Stimulated activated CD4-positive, alpha-beta T cell treated with anti-CD3 and anti-CD28 coated beads, TNF-alpha, amount 100 ng/mL, for 48 hours (primary cell): Measurements from ENCODE around the gene CLDN16.

Source experiments
- DNase-seq, 3 donors: peaks; one replicate each; pipeline ENCODE4 v3.0.0-alpha.2; 2020; ENCODE audit warnings: low read depth in 3 of 3

The CLDN16 gene

DNA sequence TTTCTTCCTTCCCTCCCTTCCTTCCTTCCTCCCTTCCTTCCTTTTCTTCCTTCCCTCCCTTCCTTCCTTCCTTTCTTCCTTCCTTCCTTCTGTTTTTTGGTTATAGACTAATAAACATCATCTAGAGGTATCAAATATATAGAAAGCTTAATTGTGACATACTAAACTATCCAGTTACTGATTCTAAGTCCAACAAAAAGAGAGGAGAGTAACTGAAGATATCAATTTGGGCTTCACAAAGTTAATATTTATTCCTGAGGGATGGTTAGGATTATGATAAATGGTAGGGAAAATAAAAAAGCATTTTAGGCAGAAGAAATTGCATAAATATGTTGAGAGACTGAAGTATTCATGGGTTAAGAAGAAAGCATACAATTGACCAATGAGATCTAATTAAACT, 7.8 kb upstream of the CLDN16 start:
- no peak for DNase-seq

DNA sequence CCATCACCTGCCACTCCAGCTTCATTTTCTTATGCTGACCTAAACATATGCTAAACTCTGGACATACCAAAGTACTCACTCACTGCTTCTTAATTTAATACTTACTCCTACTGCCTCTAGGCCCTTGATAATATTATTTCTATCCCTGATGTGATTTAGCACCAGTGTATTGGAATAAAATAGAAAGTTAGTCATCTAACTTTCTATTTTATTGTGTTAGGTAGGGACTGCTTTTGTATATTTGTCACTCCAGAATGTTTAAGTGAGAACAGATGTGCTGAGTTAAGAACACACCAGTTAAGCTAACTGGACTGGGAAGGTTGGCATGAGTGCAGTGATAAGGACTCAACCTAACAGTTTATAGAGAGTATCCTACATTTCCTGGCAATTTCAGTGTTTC, 6.5 kb upstream of the CLDN16 start:
- DNase-seq: no peak

DNA sequence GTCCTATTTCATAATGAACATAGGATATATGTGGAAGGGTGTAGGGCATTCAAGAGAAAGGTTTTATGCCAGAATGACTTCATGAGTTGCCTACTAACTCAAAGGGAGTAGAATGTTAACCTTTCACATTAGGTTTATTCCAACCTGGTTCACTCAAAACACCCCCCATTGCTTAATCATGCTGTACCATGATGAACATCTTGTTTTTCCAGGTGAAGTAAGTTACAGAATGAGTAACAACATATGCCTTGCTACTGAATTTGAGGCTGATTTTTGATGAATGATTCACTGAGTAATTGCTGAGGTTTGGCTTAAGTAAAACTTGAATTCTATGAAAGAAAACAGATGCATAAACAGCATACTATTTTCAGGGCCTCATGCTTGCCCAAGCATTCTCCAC, 5.9 kb upstream of the CLDN16 start:
- no peak for DNase-seq

DNA sequence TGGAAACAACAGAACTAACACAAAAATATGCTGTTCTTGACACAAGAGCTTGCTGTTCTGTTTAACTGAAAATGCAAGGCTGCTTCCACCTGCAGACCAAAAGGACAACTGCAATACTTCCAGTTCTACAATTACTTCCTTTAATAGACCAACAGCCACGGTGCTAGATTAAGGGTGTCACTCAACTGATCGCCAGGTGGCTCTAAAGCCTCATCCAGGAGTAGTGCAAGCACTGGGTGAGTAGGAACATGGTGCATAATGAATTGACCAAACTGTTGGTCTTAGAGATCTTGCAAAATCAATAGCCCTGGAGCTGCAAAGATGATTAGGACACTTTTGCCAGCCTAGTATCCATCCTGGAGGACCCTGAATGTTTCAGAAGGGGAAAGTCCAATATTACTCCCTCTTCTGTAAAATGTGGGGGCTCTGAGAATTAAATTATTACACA, 3.6 kb upstream of the CLDN16 start:
- DNase-seq: no peak

DNA sequence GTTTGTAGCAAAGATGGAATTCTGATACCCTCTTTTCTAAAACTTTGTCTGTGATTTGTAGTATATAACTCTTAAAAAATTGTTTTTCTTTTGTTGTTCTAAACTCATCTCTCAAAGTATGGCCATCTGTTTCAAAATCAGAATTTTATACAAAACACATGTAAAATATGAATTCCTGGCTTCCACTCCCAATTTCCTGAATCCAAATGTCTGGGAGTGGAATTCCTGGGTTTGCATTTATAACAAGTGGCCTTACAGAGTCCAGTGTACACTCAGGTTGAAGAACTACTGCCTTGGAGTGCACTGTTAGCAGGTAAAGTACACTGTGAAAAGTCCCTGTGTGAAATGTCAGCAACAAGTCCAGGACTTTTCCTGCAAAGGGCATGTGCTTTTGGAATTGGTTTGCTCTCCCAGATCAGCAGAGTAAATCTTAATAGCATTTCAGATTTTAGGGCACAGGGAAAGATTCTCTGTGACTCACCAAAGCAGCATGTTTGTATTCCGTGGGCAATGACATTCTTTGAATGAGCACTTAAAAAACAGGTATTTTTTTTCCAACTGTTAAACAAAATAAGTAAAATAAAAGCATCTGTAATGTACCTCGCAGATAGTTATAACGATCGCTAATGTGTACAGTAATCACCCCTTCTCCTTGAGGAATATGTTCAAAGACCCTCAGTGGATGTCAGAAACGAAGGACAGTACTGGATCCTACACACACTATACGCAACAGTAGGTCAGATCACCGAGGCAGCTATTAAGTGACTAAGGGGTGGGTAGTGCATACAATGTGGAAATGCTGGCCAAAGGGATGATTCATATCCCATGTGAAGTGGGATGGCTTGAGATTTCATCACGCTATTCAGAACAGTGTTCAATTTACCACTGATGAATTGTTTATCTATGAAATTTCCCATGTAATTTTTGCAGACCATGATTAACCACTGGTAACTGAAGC, 2.0 kb upstream of the CLDN16 start:
- DNase-seq: no peak

DNA sequence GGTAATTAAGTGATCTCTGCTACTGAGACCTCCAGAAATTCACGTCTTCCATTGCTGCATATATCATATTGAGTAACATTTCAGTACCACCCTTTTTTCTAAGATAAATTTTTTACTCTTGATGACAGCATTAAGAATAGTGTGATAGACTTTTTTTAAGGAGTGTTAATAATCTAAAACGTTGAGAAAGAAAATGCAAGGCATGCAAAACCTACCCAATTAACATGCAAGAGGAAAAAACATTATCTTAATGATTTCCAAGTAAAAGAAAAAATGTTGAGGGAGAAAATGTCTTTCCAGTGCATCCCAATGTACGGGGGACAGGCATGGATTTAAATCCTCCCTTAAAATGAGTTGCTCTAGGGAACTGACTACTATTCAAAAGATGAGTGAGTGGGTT, 740 bp downstream of the CLDN16 start:
- DNase-seq: no peak

DNA sequence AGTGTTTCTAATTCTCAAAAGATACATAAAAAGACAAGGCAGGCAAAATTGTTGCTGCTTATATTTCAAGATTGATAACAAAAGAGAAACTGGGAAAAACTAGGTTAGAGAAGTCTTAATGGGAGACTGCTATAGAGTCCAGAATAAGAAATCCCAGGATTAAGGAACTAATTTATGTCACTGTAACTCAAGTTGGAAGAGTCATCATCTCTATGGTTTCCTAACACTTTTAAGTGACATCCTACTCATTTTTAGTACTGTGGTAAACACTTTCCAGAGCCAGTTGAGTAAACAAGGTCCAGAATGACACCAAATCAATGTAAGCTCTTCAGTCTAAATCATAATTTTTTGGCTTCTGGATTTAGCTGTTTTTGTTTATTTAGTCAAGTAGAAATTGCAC, 8.0 kb downstream of the CLDN16 start:
- no peak for DNase-seq

DNA sequence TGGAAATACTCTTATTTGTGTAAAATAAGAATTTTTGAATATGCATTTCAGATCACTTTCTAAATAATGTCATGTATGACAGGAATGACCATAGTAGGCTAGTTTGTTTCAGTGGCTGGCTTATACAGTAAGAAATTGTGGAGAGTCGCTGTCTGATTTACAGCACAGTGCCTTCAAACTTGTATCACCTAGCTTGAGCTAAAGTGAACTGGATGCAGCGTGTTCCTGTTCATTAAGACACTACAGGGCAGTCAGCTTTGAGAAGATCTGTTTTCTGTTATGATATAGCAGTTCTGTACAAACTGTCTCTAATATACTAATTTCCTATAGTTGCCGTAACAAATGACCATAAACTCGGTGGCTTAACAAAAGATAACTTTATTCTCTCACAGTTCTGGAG, 9.9 kb downstream of the CLDN16 start:
- DNase-seq: no peak

DNA sequence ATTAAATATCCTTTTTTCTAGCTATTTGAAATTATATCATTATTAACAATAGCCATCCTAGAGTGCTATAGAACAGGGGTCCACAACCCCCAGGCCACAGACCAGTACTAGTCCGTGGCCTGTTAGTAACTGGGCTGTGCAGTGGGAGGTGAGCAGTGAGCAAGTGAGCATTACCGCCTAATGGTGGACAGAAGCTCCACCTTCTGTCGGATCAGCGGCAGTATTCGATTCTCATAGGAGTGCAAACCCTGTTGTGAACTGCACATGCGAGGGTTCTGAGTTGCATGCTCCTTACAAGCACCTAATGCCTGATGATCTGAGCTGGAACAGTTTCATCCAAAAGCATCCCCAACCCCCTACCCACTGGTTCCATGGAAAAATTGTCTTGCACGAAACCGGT, 11.7 kb downstream of the CLDN16 start:
- no peak for DNase-seq

DNA sequence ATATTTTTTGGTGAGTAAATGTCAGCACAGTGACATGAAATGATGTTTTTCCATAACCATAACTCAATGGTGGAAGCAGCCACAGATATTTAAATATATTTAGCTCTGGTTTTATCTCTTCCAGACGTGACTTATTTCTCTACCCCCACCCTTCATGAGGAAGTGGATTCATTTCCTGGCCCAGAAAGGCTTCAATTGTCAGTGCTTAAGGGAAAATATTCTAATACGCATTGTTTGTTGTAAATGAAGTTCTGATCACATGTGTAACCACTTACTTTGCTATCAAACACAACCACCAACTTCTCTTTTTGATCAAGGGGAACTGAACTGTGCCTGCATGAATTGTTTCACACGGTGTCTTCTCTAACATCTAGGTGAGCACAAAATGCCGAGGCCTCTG, 14.0 kb downstream of the CLDN16 start:
- no peak for DNase-seq

DNA sequence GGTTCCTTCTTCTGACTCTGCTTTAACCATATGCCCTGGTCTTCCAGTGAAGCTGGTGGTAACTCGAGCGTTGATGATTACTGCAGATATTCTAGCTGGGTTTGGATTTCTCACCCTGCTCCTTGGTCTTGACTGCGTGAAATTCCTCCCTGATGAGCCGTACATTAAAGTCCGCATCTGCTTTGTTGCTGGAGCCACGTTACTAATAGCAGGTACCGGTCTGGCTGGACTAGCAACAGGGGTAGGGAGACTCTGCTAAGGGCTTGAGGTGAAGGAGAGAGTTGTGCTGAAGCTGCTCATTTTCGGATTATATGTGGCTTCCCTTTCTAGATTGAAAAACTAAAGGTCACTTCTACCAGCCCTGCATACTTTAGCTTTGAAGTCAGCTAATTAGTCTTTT, 16.8 kb downstream of the CLDN16 start:
- DNase-seq: no peak

DNA sequence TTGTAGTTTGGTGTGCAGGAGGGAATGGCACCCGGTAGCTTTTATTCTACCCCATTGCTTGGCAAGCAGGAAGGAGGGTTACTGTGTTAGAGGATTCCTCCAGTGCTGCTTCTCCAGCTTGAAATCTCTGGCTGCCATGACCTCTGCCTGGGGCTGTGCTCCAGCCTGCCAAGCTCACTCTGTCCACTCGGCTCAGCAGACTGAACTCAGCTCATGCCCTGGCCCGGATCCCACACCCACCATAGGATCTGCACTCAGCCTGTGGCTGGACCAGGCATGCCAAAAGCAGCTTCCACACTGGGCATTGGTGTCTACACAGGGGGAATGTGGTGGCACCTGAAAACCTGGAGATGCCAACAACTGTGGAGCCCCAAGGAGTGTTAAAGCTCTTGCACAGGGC, 26.3 kb downstream of the CLDN16 start:
- no peak for DNase-seq

DNA sequence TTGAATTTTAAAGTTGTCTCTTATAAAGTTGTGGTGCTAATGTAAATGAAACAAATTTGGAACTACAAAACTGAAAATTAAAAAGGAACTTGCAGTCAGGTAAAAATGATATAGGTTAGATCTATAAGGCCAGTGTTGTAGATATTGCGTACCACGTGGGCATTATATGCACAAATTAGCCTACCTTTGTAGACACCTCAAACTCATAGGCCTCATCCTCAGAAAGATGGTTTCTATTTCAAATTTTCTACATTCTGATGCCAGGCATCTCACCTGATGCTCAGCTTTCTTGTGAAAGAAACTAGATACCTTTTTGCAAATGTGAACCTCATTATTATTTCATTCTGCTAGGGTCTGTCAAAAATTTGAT, 36.1 kb downstream of the CLDN16 start:
- DNase-seq: no peak

DNA sequence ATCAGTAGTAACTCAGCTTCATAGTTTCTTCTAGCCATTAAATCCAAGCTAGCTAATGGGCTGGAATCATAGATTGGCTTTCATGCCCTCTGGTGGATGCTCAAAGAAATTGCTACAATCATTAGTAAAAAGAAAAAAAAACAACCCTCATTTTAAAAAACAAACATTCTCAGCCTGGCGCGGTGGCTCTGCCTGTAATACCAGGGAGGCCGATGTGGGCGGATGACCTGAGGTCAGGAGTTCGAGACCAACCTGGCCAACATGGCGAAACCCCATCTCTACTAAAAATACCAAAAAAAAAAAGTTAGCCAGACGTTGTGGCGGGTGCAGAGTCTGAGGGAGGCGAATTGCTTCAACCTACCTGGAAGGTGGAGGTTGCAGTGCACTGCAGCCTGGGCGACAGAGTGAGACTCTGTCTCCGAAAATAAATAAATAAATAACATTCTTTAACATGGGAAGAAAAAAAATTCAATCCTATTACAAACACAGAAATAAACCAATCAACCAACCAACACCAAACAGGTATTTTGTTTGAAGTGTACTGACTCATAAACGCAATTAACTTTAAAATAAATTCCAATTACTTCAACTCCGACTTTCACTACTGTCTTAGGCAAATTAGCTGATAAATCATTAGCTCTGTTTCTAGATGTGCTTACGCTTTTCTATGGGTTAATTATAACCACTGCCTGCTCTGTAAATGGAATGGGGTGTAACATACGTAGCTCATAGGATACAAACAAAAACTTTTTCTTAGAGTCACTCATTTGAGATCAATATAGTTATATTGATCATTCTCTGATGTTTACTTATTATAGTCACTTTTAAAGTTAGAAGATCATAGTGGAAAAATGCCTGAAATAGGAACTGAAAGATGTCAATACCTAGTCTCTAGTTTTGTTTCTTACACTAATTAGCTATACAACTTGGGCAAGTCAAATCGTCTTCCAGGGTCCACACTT, 36.8 kb downstream of the CLDN16 start:
- DNase-seq: peak; percentile 10 to 19 (median 13)

DNA sequence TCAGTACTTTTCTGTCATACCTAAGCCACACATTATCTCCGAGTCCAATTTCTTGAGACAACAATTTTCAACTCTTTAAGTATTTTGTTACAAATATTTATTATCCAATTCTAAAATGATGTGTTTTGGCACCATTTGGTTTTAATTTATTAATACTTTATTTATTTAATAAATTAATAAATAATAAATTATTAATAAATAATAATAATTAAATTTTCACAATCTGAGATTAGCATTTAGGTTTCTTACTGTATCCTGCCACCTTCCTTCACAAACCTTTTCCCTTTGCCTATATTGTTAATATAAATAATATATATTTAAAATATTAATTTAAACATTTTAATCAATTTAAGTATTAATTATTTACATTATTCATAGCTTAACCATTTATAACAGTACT, 37.9 kb downstream of the CLDN16 start:
- no peak for DNase-seq

DNA sequence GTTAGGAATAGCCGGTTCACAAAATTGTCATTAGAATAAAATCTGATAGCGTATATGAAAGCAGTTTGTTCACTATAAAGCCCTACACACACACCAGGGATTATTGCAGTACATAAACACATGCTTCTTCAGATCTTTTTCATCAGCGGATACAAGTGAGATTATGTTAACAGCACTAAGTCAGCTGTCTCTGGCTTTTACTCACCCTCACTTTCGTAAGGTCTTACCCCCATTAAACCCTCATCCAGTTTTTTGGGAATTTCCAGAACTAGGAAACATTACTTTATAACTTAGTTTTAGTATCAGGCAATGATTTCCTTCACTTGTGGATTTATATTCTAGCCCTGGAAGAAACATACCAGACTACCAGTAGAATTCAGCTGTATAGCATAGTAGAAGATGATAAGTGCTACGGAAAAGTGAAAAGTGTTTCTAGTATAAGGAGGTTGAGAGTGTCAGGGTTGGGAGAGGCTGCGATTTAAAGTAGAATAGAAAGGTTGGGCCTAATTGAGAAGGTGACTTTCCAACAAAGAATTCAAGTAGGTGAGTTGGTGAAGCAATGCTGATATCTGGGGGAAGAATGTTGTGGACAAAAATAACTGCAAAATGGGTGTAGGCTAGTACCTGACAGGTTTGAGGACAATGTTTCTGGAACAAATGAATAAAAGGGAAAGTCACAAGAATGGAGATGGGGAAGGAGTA, 39.0 kb downstream of the CLDN16 start:
- DNase-seq: no peak

DNA sequence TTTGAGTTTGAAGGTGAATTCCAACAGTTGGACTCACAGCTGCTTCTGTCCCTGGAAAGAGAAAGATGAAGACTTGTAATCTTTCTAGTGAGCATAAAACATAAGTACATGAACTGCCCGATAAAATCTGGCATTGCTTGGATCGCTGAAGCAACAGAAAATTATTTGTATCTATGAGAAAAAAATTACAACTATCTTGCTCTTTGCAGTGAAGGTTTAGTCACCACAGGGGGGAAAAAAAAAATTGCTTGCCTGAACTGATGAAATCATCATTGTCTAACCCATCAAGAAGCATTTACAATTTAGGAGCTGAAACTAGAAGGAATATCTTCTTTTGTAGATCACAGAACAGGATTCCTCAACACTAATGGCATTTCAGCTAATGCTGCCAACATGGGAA, 41.7 kb downstream of the CLDN16 start:
- no peak for DNase-seq

DNA sequence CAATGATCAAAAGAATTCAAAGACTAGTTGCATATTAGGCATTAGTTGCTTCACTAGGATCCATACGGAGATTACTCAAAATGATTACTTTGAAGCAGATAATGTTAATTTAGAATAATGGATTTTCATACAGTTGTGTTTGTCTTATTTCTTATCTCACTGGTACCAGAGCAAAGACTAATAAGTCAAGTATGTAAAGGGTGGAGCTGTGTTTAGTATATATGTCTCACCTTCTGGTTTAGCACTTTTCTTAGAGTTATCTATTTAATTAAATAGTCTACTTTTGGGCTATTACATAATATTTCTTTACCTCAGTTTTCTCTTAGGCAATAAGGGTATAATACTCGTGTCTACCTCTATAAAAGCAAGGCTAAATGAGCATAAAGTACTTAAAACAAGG, 42.9 kb downstream of the CLDN16 start:
- no peak for DNase-seq

DNA sequence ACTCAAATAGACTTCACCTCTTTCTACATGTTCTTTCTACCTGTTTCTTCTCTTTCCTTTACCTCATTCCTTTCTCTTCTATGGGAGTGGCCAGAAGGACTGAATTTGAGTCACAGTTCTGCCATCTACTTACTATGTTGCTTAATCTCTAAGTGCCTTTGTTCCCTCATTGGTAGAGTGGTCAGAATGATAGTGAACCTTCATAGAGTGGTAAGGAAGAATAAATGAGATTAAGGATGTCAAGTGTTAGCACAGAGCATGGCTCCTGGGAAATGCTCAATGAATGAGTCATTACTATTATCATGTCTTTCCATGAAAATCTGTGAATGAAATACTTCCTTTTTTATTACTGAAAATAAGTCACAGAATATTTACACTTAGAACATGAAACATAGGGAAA, 44.3 kb downstream of the CLDN16 start:
- DNase-seq: no peak

DNA sequence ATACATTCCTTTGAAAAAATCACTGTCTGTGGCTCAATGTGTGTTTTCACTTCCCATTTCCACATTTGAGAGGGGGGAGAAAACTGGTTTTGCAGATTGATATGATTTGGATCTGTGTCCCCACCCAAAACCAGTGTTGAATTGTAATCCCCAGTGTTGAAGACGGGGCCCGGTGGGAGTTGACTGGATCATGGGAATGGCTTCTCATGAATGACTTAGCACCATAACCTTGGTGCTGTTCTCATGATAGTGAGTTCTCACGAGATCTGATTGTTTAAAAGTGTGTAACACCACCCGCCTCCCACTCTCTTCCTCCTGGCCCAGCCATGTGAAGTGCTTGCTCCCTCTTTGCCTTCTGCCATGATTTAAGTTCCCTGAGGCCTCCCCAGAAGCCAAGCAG, 45.7 kb downstream of the CLDN16 start:
- DNase-seq: no peak

DNA sequence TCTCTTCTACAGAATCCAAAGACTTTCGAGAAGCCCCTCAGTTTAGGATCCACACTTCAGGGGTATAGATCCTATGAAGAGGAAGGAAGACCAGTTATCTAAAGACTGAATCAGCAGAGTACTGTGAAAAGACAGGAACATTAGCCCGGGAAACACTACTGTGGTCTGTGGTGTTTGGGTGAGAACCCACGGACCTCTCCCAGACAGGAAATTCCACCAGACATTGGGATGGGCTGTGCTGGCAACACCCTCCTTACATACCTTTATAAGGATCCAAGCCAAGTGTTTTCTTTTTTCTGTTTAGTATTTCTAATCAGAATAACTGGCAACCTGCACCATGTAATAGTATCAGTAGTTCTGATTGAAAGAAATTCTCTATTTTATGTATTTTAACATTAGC, 47.7 kb downstream of the CLDN16 start:
- no peak for DNase-seq

DNA sequence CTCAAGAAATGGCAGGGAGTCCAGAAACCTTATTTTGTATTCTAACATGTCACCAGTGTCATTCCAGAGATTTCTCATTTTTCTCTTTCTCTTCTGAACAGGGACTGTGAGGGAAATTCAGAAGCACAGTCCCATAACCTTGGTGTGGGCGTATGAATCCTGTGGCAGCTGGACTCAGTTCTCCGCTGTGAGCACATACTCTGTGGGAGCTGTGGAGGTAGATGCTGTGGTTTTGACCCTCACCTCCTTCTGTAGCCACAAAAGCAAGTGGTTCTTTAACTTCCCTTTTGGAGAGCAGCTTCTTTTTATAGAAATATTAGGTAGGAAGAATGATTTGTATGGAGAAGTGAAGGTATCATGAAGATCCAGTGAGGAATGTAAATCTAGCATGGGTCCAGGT, 48.4 kb downstream of the CLDN16 start:
- no peak for DNase-seq
